WERI-Rb-1 (cell line): ENCODE data around the gene SLC9A8.

Experiments
- DNase-seq: peaks from one replicate; pipeline ENCODE4 v3.0.0-alpha.2; 2020
- H3K27ac ChIP-seq: fragments of 250-450 bp; sonication (Bioruptor Pico); 2 replicates; pipeline ENCODE4 v1.5.1; 2020; ENCODE audit warnings: mild to moderate bottlenecking, moderate library complexity
- H3K27me3 ChIP-seq: fragments of 250-450 bp; sonication (Bioruptor Pico); 2 replicates; pipeline ENCODE4 v1.5.1; 2021; ENCODE audit warnings: mild to moderate bottlenecking, low read depth, moderate library complexity; ENCODE audit not compliant: insufficient read depth, severe bottlenecking
- H3K36me3 ChIP-seq: fragments of 250-450 bp; sonication (Bioruptor Pico); 2 replicates; pipeline ENCODE4 v1.5.1; 2020; ENCODE audit warnings: mild to moderate bottlenecking, moderate library complexity
- H3K4me3 ChIP-seq: 2 replicates; pipeline ENCODE4 v1.5.1; 2011; ENCODE audit warnings: low read depth, mild to moderate bottlenecking, control low read depth, low read length
- H3K9me3 ChIP-seq: fragments of 250-450 bp; sonication (Bioruptor Pico); 2 replicates; pipeline ENCODE4 v1.5.1; 2021; ENCODE audit warnings: mild to moderate bottlenecking, moderate library complexity; ENCODE audit not compliant: severe bottlenecking
- TF ChIP-seq, protein P1 (sequence below): IDR thresholded peaks from 2 replicates; pipeline ENCODE4 v1.5.1; 2011; ENCODE audit warnings: low read depth, mild to moderate bottlenecking, control low read depth, inconsistent platforms, low read length

Gene SLC9A8

DNA sequence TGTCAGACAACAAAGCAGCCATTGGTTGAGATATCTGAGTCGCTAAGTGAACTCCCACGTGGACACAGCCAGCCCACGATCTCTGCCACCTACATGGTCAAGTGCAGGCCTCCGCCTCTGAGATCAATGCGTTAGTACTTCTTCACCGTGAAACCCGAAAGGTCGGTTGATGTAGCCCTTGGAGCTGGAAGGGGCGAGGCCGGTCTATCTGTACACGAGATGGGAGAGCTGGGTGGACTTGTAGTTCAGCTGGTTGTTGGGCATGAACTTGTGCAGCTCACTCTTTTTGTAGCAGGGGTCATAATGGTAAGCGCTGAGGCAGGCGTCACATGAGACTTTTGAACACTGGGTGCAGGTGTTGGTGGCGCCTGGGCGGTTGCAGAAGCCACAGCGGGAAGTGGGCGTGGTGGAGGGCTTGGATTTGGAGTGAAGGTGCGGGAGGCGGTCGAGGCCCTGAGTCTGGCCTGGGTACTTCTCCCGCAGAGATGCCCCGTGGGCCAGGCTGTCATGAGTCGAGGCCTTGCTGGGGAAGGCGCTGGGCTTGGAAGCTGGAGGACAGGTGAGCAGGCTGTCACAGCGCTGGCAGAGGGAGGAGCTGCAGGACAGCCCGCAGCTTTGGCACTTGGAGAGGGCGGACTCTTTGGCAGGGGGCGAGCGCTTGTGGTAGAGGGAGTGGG lies 92.9 kb downstream of the SLC9A8 start:
- Histone ChIP-seq H3K36me3 (peaks cover 47% of the 10 kb centered on the region), H3K9me3 (no peaks in the 10 kb centered on the region), H3K27me3 (no peaks in the 10 kb centered on the region), H3K4me3 (no peak overlapping the region), H3K27ac (no peak overlapping the region)
- no peak for DNase-seq
- TF ChIP-seq, protein P1, sequence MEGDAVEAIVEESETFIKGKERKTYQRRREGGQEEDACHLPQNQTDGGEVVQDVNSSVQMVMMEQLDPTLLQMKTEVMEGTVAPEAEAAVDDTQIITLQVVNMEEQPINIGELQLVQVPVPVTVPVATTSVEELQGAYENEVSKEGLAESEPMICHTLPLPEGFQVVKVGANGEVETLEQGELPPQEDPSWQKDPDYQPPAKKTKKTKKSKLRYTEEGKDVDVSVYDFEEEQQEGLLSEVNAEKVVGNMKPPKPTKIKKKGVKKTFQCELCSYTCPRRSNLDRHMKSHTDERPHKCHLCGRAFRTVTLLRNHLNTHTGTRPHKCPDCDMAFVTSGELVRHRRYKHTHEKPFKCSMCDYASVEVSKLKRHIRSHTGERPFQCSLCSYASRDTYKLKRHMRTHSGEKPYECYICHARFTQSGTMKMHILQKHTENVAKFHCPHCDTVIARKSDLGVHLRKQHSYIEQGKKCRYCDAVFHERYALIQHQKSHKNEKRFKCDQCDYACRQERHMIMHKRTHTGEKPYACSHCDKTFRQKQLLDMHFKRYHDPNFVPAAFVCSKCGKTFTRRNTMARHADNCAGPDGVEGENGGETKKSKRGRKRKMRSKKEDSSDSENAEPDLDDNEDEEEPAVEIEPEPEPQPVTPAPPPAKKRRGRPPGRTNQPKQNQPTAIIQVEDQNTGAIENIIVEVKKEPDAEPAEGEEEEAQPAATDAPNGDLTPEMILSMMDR: no peak

DNA sequence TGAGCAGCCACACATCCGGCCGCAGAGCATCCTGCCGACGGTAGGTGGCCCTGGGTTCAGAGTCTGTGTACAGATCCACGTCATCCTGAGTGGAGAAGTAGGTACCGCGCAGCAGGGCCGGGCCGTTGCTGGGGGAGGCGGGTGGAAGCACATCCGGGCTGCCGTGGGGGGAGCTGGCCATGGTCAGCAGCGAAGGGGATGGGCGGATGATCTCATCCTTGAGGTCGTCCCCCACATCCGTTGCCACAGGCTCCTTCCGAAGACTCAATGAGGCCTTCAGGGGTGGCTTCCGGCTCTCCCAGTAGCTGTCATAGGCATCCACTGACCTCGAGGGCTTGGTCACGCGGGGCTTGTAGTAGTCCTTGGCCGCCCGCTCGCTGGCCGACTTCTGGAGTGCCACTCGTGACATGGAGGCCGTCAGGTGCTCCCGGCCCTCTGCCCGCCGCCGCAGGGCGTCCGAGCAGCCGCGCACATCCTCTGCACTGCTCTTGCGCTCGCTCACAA lies 93.5 kb downstream of the SLC9A8 start:
- Histone ChIP-seq H3K9me3 (no peaks in the 10 kb centered on the region), H3K4me3 (no peak overlapping the region), H3K27ac (no peak overlapping the region), H3K36me3 (peaks cover 47% of the 10 kb centered on the region), H3K27me3 (no peaks in the 10 kb centered on the region)
- TF ChIP-seq, protein P1: no peak
- no peak for DNase-seq

DNA sequence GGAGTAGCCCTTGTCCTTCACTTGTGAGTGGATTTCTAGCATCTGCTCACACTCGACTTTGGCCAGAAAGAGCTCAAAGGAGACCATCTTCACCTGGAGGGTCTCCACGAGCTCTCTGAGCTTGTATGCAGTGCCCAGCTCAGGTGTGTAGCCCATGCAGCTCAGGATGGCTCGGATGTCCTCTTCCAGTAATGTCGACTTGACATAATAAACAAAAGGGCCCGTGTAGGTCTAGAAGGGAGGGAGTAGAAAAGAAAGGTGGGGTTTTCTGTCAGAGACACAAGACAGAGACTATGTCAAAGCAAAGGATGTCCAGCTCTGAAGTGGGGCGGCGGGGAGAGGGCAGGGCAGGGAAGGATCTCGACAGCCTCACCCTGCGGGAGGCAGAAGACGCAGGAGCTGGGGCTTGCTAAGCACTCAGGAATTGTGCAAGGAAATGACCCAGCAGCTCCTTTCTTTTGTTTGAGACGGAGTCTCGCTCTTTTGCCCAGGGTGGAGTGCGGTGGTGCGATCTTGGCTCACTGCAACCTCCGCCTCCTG lies 94.1 kb downstream of the SLC9A8 start:
- Histone ChIP-seq H3K36me3 (peaks cover 47% of the 10 kb centered on the region), H3K9me3 (no peaks in the 10 kb centered on the region), H3K4me3 (no peak overlapping the region), H3K27me3 (no peaks in the 10 kb centered on the region), H3K27ac (no peak overlapping the region)
- no peak for DNase-seq
- TF ChIP-seq, protein P1: no peak

DNA sequence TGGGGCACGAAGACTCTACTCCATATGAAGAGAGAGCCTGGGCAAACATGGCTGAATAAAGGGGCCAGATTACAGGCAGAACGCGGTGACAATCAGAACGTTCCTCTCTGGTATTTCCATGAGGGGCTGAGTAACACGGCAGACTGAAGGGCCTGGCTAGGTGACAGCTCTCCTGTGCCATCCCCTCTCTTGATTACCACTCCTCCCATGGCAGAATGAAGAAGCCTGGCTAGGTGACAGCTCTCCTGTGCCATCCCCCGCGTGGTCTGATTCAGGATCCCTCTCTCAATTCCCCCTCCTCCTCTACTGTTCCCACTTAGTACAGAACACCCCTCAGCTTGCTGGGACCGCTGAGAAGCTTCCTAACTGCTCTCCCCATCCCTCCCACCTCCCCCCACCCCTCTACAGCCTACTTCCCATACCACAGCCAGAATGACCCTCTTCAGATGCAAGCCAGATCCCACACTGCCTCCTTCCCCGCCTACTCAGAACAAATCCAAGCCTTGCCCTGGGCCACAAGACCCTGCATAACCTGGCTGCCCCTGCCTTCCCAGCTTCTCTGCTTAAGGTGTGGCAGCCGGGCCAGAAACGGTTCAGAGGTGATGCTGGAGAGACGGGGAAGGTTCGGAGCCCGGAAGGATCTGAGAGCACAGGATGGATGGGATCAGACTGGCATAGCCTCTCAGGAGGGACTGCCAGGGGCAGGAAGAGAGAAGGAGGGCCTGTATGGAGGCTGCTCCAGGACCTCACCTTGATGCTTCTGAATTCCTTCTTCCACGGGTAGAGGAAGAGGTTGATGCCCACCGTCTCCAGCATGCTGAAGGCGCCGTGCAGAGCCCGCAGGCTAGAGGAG lies 95.0 kb downstream of the SLC9A8 start:
- DNase-seq: no peak
- no peak overlapping the region for H3K27ac ChIP-seq
- no peaks in the 10 kb centered on the region for H3K9me3 ChIP-seq
- peaks cover 52% of the 10 kb centered on the region for H3K36me3 ChIP-seq
- H3K27me3 ChIP-seq: no peaks in the 10 kb centered on the region
- TF ChIP-seq, protein P1: no peak
- H3K4me3 ChIP-seq: no peak overlapping the region

DNA sequence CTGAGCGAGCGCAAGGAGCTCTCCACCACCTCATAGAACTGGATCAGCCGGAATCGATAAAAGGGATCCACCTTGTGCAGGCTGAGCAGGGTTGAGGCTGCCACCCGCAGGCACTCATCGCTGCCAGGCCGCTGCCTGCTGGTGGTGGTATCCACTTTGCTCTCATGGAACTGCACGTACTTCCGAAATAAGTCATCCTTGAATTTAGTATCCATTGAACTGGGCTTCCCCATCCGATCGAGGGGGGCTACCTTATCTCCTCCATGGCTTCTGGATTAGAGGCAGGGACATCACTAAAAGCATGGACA lies 95.6 kb downstream of the SLC9A8 start:
- TF ChIP-seq, protein P1: no peak
- H3K4me3 ChIP-seq: no peak overlapping the region
- peaks cover 52% of the 10 kb centered on the region for H3K36me3 ChIP-seq
- DNase-seq: no peak
- no peaks in the 10 kb centered on the region for H3K27me3 ChIP-seq
- H3K27ac ChIP-seq: no peak overlapping the region
- no peaks in the 10 kb centered on the region for H3K9me3 ChIP-seq
